Neuronal stem cell (in vitro differentiated cells): ENCODE data around the gene NDUFS8.

ENCODE experiments used
- DNase-seq: peaks from one replicate; pipeline ENCODE4 v3.0.0-alpha.2; 2013; ENCODE audit warnings: low spot score
- H2AFZ ChIP-seq: one replicate; pipeline ENCODE4 v1.6.1; 2013; ENCODE audit warnings: mild to moderate bottlenecking, low read length, inconsistent platforms
- H2AK5ac ChIP-seq: 2 replicates; pipeline ENCODE4 v1.6.1; 2013; ENCODE audit warnings: low read depth, mild to moderate bottlenecking, inconsistent platforms, low read length, moderate library complexity, mixed read lengths
- H2BK120ac ChIP-seq: 2 replicates; pipeline ENCODE4 v1.6.1; 2013; ENCODE audit warnings: low read depth, mild to moderate bottlenecking, inconsistent platforms, low read length, moderate library complexity, mixed read lengths
- H2BK12ac ChIP-seq: one replicate; pipeline ENCODE4 v1.6.1; 2013; ENCODE audit warnings: low read length, inconsistent platforms
- H2BK15ac ChIP-seq: 2 replicates; pipeline ENCODE4 v1.6.1; 2013; ENCODE audit warnings: mild to moderate bottlenecking, low read length, inconsistent platforms, mixed read lengths
- H2BK5ac ChIP-seq: one replicate; pipeline ENCODE4 v1.6.1; 2013; ENCODE audit warnings: inconsistent platforms, mild to moderate bottlenecking, low read length, moderate library complexity
- H3K14ac ChIP-seq: one replicate; pipeline ENCODE4 v1.6.1; 2013; ENCODE audit warnings: low read length, inconsistent platforms
- H3K18ac ChIP-seq: 2 replicates; pipeline ENCODE4 v1.6.1; 2013; ENCODE audit warnings: low read length, inconsistent platforms
- H3K23ac ChIP-seq: 2 replicates; pipeline ENCODE4 v1.6.1; 2013; ENCODE audit warnings: low read depth, mild to moderate bottlenecking, mixed read lengths, low read length, inconsistent platforms; ENCODE audit not compliant: poor library complexity
- H3K27ac ChIP-seq: replicated peaks from 3 replicates; pipeline ENCODE4 v1.5.1; 2013; ENCODE audit warnings: low read length, inconsistent platforms
- H3K27me3 ChIP-seq, 3 experiments: 2 replicates each; pipeline ENCODE4 v1.6.1; 2013; ENCODE audit warnings: low read length in 3 of 3, mild to moderate bottlenecking in 2 of 3, inconsistent platforms in 1 of 3, low read depth in 1 of 3, mixed read lengths in 1 of 3, moderate library complexity in 1 of 3; ENCODE audit not compliant: control insufficient read depth in 3 of 3, insufficient read depth in 3 of 3
- H3K36me3 ChIP-seq, 2 donors: replicated peaks in 1 of 2; 2 replicates each; pipeline ENCODE4 v1.6.1; 2013; ENCODE audit warnings: low read length in 2 of 2; ENCODE audit not compliant: control insufficient read depth in 2 of 2, insufficient read depth in 2 of 2
- H3K4ac ChIP-seq: 2 replicates; pipeline ENCODE4 v1.6.1; 2013; ENCODE audit warnings: inconsistent platforms, mild to moderate bottlenecking, low read length, moderate library complexity
- H3K4me1 ChIP-seq, 2 donors: 1 replicate in 1 of 2; 2 replicates in 1 of 2; pipeline ENCODE4 v1.6.1; 2013; ENCODE audit warnings: low read length in 2 of 2, low read depth in 1 of 2; ENCODE audit not compliant: control insufficient read depth in 2 of 2, insufficient read depth in 1 of 2
- H3K4me2 ChIP-seq: one replicate; pipeline ENCODE4 v1.6.1; 2013; ENCODE audit warnings: mild to moderate bottlenecking, low read length, inconsistent platforms; ENCODE audit not compliant: insufficient read depth, poor library complexity, severe bottlenecking
- H3K4me3 ChIP-seq, 2 donors: 2 replicates each; pipeline ENCODE4 v1.5.1; 2013; ENCODE audit warnings: low read length in 2 of 2, mild to moderate bottlenecking in 2 of 2, inconsistent platforms in 1 of 2, moderate library complexity in 1 of 2
- H3K79me1 ChIP-seq: one replicate; pipeline ENCODE4 v1.6.1; 2013; ENCODE audit warnings: low read depth, mild to moderate bottlenecking, inconsistent platforms, low read length, moderate library complexity
- H3K9ac ChIP-seq: one replicate; pipeline ENCODE4 v1.6.1; 2013; ENCODE audit warnings: mild to moderate bottlenecking, low read depth, low read length, inconsistent platforms; ENCODE audit not compliant: poor library complexity
- H3K9me3 ChIP-seq, 2 donors: replicated peaks in 1 of 2; 2 replicates each; pipeline versions ENCODE3 to v1.6.1; 2013; ENCODE audit warnings: low read length in 2 of 2, mild to moderate bottlenecking in 2 of 2, inconsistent platforms in 1 of 2, low read depth in 1 of 2, mixed read lengths in 1 of 2, moderate library complexity in 1 of 2; ENCODE audit not compliant: control insufficient read depth in 2 of 2, insufficient read depth in 1 of 2
- H4K8ac ChIP-seq: one replicate; pipeline ENCODE4 v1.6.1; 2013; ENCODE audit warnings: low read depth, mild to moderate bottlenecking, inconsistent platforms, low read length, moderate library complexity
- H4K91ac ChIP-seq: one replicate; pipeline ENCODE4 v1.6.1; 2013; ENCODE audit warnings: low read length, low read depth, mild to moderate bottlenecking, inconsistent platforms; ENCODE audit not compliant: poor library complexity
- WGBS, 2 donors: extraction: QIAGEN DNeasy Blood & Tissue Kit; methylation state at CpG; one replicate each; pipeline ENCODE4 v1.1.7; 2013; ENCODE audit warnings: missing lambda C conversion rate in 2 of 2, mixed read lengths in 1 of 2; ENCODE audit not compliant: insufficient read length in 2 of 2, insufficient replicate concordance in 1 of 2; ENCODE audit errors: extremely low coverage in 2 of 2; 5-methylcytosine and 5-hydroxymethylcytosine counted together

The NDUFS8 gene

GRCh38 chr11:68032003-68032402, 1.5 kb downstream of the NDUFS8 start:
- Histone ChIP-seq H3K36me3 (peaks cover 24 to 42% of the 10 kb centered on the region in 2 donors), H2AFZ (no peak overlapping the region), H2BK12ac (no peak overlapping the region), H4K8ac (no peak overlapping the region), H3K4ac (no peak overlapping the region), H3K4me3 (peak overlapping the region; percentile 43 to 98), H3K4me1 (peaks cover 14% of the 10 kb centered on the region in 2 donors), H3K14ac (no peak overlapping the region), H3K27me3 (no peaks in the 10 kb centered on the region), H2BK5ac (no peak overlapping the region), H3K79me1 (peaks cover 20% of the 10 kb centered on the region), H3K4me2 (no peak overlapping the region), H3K27ac (no peak overlapping the region), H4K91ac (no peak overlapping the region), H2AK5ac (peak overlapping the region; percentile 28), H3K9ac (peak overlapping the region; percentile 7), H3K9me3 (peaks cover 0 to 6% of the 10 kb centered on the region in 2 donors), H3K23ac (no peak overlapping the region), H3K18ac (no peak overlapping the region), H2BK120ac (no peak overlapping the region), H2BK15ac (no peak overlapping the region)
- WGBS, 2 donors, result no CpG with 5 or more reads among the region's 9 CpGs
- DNase-seq, result no peak

DNA sequence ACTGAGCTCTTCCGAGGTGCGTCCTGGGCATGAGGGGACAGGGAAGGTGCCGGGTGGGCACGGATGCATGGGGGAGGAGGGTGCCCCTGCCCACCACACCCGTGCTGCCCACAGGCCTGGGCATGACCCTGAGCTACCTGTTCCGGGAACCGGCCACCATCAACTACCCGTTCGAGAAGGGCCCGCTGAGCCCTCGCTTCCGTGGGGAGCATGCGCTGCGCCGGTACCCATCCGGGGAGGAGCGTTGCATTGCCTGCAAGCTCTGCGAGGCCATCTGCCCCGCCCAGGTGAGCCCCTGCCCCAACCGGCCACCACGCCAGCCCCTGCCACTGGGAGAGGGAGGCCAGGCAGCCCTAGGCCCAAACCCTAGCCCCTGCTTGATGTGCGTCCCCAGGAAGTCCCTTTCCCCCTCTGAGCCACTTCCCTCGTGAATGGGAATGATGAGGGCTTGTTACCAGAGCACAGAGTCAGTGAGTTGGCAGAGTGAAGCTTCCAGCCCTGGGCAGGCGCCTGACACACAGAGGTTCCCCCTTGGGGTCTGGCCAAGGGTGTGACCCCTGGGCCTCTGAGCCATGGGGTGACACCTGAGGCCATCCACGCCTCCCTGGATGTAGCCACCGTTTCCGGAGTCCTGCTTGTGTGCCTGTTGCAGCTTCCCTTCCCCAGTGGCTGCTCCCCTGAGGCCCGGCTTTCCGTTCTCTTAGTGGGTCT, 2.7 kb downstream of the NDUFS8 start:
- Histone ChIP-seq H3K36me3 (peaks cover 26 to 42% of the 10 kb centered on the region in 2 donors), H3K14ac (no peak overlapping the region), H4K91ac (no peak overlapping the region), H3K9ac (peak overlapping the region; percentile 21), H3K27ac (no peak overlapping the region), H3K4me2 (no peak overlapping the region), H2BK12ac (no peak overlapping the region), H3K23ac (peak overlapping the region; percentile 5), H3K27me3 (no peaks in the 10 kb centered on the region), H2BK120ac (no peak overlapping the region), H2BK15ac (no peak overlapping the region), H2AFZ (no peak overlapping the region), H2BK5ac (peak overlapping the region; percentile 13), H3K4me1 (peaks cover 15 to 21% of the 10 kb centered on the region in 2 donors), H2AK5ac (no peak overlapping the region), H4K8ac (no peak overlapping the region), H3K79me1 (peaks cover 20% of the 10 kb centered on the region), H3K18ac (no peak overlapping the region), H3K4me3 (no peak overlapping the region), H3K9me3 (peaks cover 0 to 6% of the 10 kb centered on the region in 2 donors), H3K4ac (no peak overlapping the region)
- no CpG with 5 or more reads among the region's 29 CpGs for WGBS, 2 donors
- DNase-seq, result no peak

DNA sequence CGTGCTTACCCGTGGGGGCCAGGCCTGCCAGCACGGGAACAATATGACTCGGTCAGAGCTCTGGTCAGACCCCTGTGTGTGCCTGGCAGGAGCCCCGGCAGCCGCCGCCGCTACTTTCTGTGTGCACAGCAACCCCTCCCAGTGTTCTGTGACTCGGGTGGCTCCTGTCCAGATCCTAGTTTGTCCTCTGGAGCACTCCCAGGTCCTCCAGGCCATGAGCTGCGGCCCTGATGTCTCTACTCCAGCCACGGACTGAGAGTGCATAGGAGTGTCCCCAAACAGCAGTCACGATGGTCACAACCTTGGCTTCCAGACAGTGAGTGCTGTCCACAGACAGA, 3.2 kb downstream of the NDUFS8 start:
- peak overlapping the region; percentile 13 for H2BK5ac ChIP-seq
- DNase-seq, result no peak
- no peak overlapping the region for H2AFZ ChIP-seq
- H3K79me1 ChIP-seq, result peaks cover 20% of the 10 kb centered on the region
- H3K27me3 ChIP-seq, result no peaks in the 10 kb centered on the region
- no peak overlapping the region for H3K9ac ChIP-seq
- H3K23ac ChIP-seq, result no peak overlapping the region
- H4K91ac ChIP-seq, result no peak overlapping the region
- peaks cover 19 to 26% of the 10 kb centered on the region in 2 donors for H3K4me1 ChIP-seq
- H3K14ac ChIP-seq, result no peak overlapping the region
- no peak overlapping the region for H2BK120ac ChIP-seq
- peaks cover 0 to 6% of the 10 kb centered on the region in 2 donors for H3K9me3 ChIP-seq
- no peak overlapping the region for H2AK5ac ChIP-seq
- no peak overlapping the region for H2BK12ac ChIP-seq
- H2BK15ac ChIP-seq, result no peak overlapping the region
- peaks cover 26 to 42% of the 10 kb centered on the region in 2 donors for H3K36me3 ChIP-seq
- H3K18ac ChIP-seq, result no peak overlapping the region
- H3K4me3 ChIP-seq, result no peak overlapping the region
- H3K27ac ChIP-seq, result no peak overlapping the region
- H3K4me2 ChIP-seq, result no peak overlapping the region
- no CpG with 5 or more reads among the region's 12 CpGs for WGBS, 2 donors
- no peak overlapping the region for H4K8ac ChIP-seq
- H3K4ac ChIP-seq, result no peak overlapping the region

DNA sequence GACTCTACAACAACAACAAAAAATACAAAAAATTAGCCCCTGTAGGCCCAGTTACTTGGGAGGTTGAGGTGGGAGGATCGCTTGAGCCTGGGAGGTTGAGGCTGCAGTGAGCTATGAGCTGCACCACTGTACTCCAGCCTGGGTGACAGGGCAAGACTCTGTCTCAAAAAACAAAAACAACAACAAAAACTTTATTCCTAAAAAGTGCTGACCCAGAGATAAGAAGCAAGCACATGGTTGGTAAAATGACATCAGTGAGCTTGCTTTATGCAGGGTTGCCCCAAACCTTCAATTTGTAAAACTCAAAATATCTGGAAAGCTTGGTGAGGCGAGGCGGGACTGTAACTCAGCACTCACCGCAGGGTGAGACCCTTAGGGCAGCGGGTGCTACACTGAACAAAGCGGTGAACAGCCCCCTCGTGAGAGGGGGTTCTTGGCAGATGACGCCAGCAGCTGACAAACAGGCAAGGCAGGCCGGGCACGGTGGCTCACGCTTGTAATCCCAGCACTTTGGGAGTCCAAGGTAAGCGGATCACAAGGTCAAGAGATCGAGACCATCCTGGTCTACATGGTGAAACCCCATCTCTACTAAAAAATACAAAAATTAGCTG, 4.9 kb downstream of the NDUFS8 start:
- Histone ChIP-seq H3K18ac (no peak overlapping the region), H3K79me1 (peaks cover 17% of the 10 kb centered on the region), H2AK5ac (no peak overlapping the region), H2BK120ac (no peak overlapping the region), H3K9ac (no peak overlapping the region), H4K8ac (no peak overlapping the region), H3K14ac (no peak overlapping the region), H2BK5ac (no peak overlapping the region), H2BK12ac (no peak overlapping the region), H2AFZ (no peak overlapping the region), H3K36me3 (peaks cover 26 to 42% of the 10 kb centered on the region in 2 donors), H4K91ac (no peak overlapping the region), H3K4ac (no peak overlapping the region), H3K9me3 (no peaks in the 10 kb centered on the region), H3K4me3 (no peak overlapping the region), H3K27me3 (no peaks in the 10 kb centered on the region), H3K23ac (no peak overlapping the region), H3K27ac (no peak overlapping the region), H3K4me1 (peaks cover 22 to 29% of the 10 kb centered on the region in 2 donors), H3K4me2 (no peak overlapping the region), H2BK15ac (no peak overlapping the region)
- WGBS, 2 donors, result no CpG with 5 or more reads among the region's 13 CpGs
- DNase-seq, result no peak
